SU-DHL-6 (cell line): ENCODE measurements around the gene PLEKHG3.

ENCODE experiments used
- CTCF ChIP-seq: fragments of 200-600 bp; sonication (generic); IDR thresholded peaks from one replicate; pipeline ENCODE4 v1.5.1; 2017; ENCODE audit warnings: antibody characterized with exemption, mild to moderate bottlenecking, low read length, moderate library complexity; ENCODE audit not compliant: insufficient read depth, poor library complexity, severe bottlenecking
- EZH2phosphoT487 ChIP-seq: fragments of 200-600 bp; sonication (generic), shearing (Covaris generic); conservative IDR thresholded peaks from 2 replicates; pipeline ENCODE4 v1.6.1; 2018; ENCODE audit warnings: mild to moderate bottlenecking, antibody characterized with exemption, low read length, moderate library complexity, mixed read lengths

GRCh38 chr14:64732066-64732465 lies 27.8 kb downstream of the PLEKHG3 start:
- TF ChIP-seq CTCF = no peak
- TF ChIP-seq EZH2phosphoT487 = no peak
